GM12892 (cell line): ENCODE measurements around the gene DESI1.
"Not testable (repeated sequence)": the region's sequence is repeated elsewhere in the genome, so short reads cannot be mapped to it uniquely, and the experiment has no call there.

Source experiments
- DNase-seq: peaks from one replicate; pipeline ENCODE4 v3.0.0; 2011; ENCODE audit not compliant: insufficient read length
- FAIRE-seq: peaks from 2 replicates; lab custom pipeline; 2011; peaks lifted over from hg19 to GRCh38; lab: Jason Lieb, UNC
- POLR2A ChIP-seq: IDR thresholded peaks from 2 replicates; pipeline ENCODE4 v1.6.1; 2011; ENCODE audit warnings: low read depth, low read length, control low read depth
- POLR2AphosphoS5 ChIP-seq: IDR thresholded peaks from 2 replicates; pipeline ENCODE4 v1.6.1; 2011; ENCODE audit warnings: low read depth, low read length, control low read depth
- TAF1 ChIP-seq: IDR thresholded peaks from 2 replicates; pipeline ENCODE4 v1.6.1; 2011; ENCODE audit warnings: low read depth, mild to moderate bottlenecking, control low read depth, low read length, borderline replicate concordance

DESI1 gene

GRCh38 chr22:41656556-41656955 lies 35.7 kb upstream of the DESI1 start:
- TF ChIP-seq TAF1 = no peak
- TF ChIP-seq POLR2AphosphoS5 = no peak
- TF ChIP-seq POLR2A = no peak
- DNase-seq (no peak), FAIRE-seq (no peak)

GRCh38 chr22:41654322-41654721 lies 33.5 kb upstream of the DESI1 start:
- DNase-seq = no peak
- no peak for FAIRE-seq

GRCh38 chr22:41650821-41651220 lies 30.0 kb upstream of the DESI1 start:
- FAIRE-seq (no peak), DNase-seq (no peak)
- no peak for TF ChIP-seq TAF1
- TF ChIP-seq POLR2AphosphoS5 = no peak
- no peak for TF ChIP-seq POLR2A

More at GRCh38 chr22:41654322-41654721, 33.5 kb upstream of the DESI1 start:
- TF ChIP-seq POLR2A (no peak), TAF1 (no peak), POLR2AphosphoS5 (no peak)

- DNase-seq (no peak), FAIRE-seq (no peak)
- TF ChIP-seq POLR2AphosphoS5 (no peak), POLR2A (no peak), TAF1 (no peak)
Measured at GRCh38 chr22:41650229-41650628, 29.4 kb upstream of the DESI1 start.

GRCh38 chr22:41648432-41648831 lies 27.6 kb upstream of the DESI1 start:
- no peak for DNase-seq
- no peak for FAIRE-seq
- TF ChIP-seq POLR2A (no peak), TAF1 (no peak), POLR2AphosphoS5 (no peak)

GRCh38 chr22:41647771-41648170 lies 26.9 kb upstream of the DESI1 start:
- DNase-seq = no peak
- FAIRE-seq = no peak
- TF ChIP-seq POLR2AphosphoS5 (no peak), TAF1 (no peak), POLR2A (no peak)

GRCh38 chr22:41642331-41643110 lies 21.7 kb upstream of the DESI1 start:
- DNase-seq (no peak), FAIRE-seq (no peak)
- TF ChIP-seq POLR2A (no peak), TAF1 (no peak), POLR2AphosphoS5 (no peak)

- no peak for TF ChIP-seq POLR2AphosphoS5
- TF ChIP-seq TAF1 = no peak
- no peak for TF ChIP-seq POLR2A
- DNase-seq (no peak), FAIRE-seq (no peak)
Measured at GRCh38 chr22:41641854-41642253, 21.0 kb upstream of the DESI1 start.

- DNase-seq (no peak), FAIRE-seq (no peak)
- TF ChIP-seq POLR2A (no peak), POLR2AphosphoS5 (no peak), TAF1 (no peak)
Measured at GRCh38 chr22:41638748-41639147, 17.9 kb upstream of the DESI1 start.

- FAIRE-seq (no peak), DNase-seq (no peak)
- TF ChIP-seq TAF1 (no peak), POLR2AphosphoS5 (no peak), POLR2A (no peak)
Measured at GRCh38 chr22:41638124-41638523, 17.3 kb upstream of the DESI1 start.

- not testable (repeated sequence) for FAIRE-seq, DNase-seq
Measured at GRCh38 chr22:41637623-41638022, 16.8 kb upstream of the DESI1 start.

- no peak for FAIRE-seq
Measured at GRCh38 chr22:41636467-41636866, 15.6 kb upstream of the DESI1 start.

GRCh38 chr22:41634610-41635009 lies 13.8 kb upstream of the DESI1 start:
- not testable (repeated sequence) for DNase-seq, FAIRE-seq

More at GRCh38 chr22:41636467-41636866, 15.6 kb upstream of the DESI1 start:
- TF ChIP-seq TAF1 (no peak), POLR2AphosphoS5 (no peak), POLR2A (no peak)
- no peak for DNase-seq

- FAIRE-seq, DNase-seq: not testable (repeated sequence)
Measured at GRCh38 chr22:41631615-41632014, 10.8 kb upstream of the DESI1 start.

- not testable (repeated sequence) for DNase-seq, FAIRE-seq
Measured at GRCh38 chr22:41631115-41631514, 10.3 kb upstream of the DESI1 start.
